NCI-H1694 (cell line): Measurements from ENCODE around the gene SEC61B.

Source experiments
- DNase-seq: peaks from one replicate; lab custom pipeline; 2025; lab: John Stamatoyannopoulos, UW

The SEC61B gene

GRCh38 chr9:99221621-99222415, at the start of gene SEC61B, which contains the start of gene ALG2:
SEC61B (plus strand) TSS chr9:99222282; CDS start chr9:99222364, 82 bp downstream.
ALG2 (minus strand) TSS chr9:99221942; CDS start chr9:99221894, 48 bp downstream.
- DNase-seq = peak; percentile 74

GRCh38 chr9:99173570-99174504, 48.2 kb upstream of the SEC61B start:
- DNase-seq = no peak

GRCh38 chr9:99176527-99177013, 45.5 kb upstream of the SEC61B start:
- DNase-seq = no peak

- no peak for DNase-seq
Measured at GRCh38 chr9:99177576-99178366, 44.3 kb upstream of the SEC61B start.

GRCh38 chr9:99178912-99179872, 42.9 kb upstream of the SEC61B start:
- DNase-seq = no peak

- no peak for DNase-seq
Measured at GRCh38 chr9:99180199-99180598, 41.9 kb upstream of the SEC61B start.

GRCh38 chr9:99180662-99181061, 41.4 kb upstream of the SEC61B start:
- no peak for DNase-seq

- DNase-seq = no peak
Measured at GRCh38 chr9:99181206-99181605, 40.9 kb upstream of the SEC61B start.

GRCh38 chr9:99181621-99182020, 40.5 kb upstream of the SEC61B start:
- no peak for DNase-seq

- no peak for DNase-seq
Measured at GRCh38 chr9:99182356-99182755, 39.7 kb upstream of the SEC61B start.

GRCh38 chr9:99183616-99184015, 38.5 kb upstream of the SEC61B start:
- DNase-seq = no peak

GRCh38 chr9:99184110-99184474, 38.0 kb upstream of the SEC61B start:
- DNase-seq = no peak

- peak; percentile 97 for DNase-seq
Measured at GRCh38 chr9:99184475-99185347, 37.4 kb upstream of the SEC61B start.

- DNase-seq = no peak
Measured at GRCh38 chr9:99185348-99185632, 36.8 kb upstream of the SEC61B start.

- peak; percentile 12 for DNase-seq
Measured at GRCh38 chr9:99185934-99186333, 36.1 kb upstream of the SEC61B start.

GRCh38 chr9:99187311-99187710, 34.8 kb upstream of the SEC61B start:
- no peak for DNase-seq

GRCh38 chr9:99189186-99189585, 32.9 kb upstream of the SEC61B start:
- no peak for DNase-seq

GRCh38 chr9:99189887-99190596, 32.0 kb upstream of the SEC61B start:
- DNase-seq = no peak

- no peak for DNase-seq
Measured at GRCh38 chr9:99190597-99191283, 31.3 kb upstream of the SEC61B start.
